Fibroblast of peridontal ligament (primary cell): ENCODE measurements around the gene SLC35F5.
"Not testable (repeated sequence)": the region's sequence is repeated elsewhere in the genome, so short reads cannot be mapped to it uniquely, and the experiment has no call there.

ENCODE experiments used
- DNase-seq: peaks from one replicate; pipeline ENCODE4 v3.0.0-alpha.2; 2010; ENCODE audit errors: extremely low read depth

The SLC35F5 gene, protein sequence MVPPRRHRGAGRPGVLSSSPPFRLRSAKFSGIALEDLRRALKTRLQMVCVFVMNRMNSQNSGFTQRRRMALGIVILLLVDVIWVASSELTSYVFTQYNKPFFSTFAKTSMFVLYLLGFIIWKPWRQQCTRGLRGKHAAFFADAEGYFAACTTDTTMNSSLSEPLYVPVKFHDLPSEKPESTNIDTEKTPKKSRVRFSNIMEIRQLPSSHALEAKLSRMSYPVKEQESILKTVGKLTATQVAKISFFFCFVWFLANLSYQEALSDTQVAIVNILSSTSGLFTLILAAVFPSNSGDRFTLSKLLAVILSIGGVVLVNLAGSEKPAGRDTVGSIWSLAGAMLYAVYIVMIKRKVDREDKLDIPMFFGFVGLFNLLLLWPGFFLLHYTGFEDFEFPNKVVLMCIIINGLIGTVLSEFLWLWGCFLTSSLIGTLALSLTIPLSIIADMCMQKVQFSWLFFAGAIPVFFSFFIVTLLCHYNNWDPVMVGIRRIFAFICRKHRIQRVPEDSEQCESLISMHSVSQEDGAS

GRCh38 chr2:113756355-113757137 lies at the start of gene SLC35F5:
Gene SLC35F5, minus strand, starts transcription at chr2:113756642. Its CDS starts 233 bp downstream, at chr2:113756409.
- DNase-seq: peak; percentile 83

- DNase-seq: peak; percentile 70
Observed at GRCh38 chr2:113799375-113799774, 42.9 kb upstream of the SLC35F5 start.

DNA sequence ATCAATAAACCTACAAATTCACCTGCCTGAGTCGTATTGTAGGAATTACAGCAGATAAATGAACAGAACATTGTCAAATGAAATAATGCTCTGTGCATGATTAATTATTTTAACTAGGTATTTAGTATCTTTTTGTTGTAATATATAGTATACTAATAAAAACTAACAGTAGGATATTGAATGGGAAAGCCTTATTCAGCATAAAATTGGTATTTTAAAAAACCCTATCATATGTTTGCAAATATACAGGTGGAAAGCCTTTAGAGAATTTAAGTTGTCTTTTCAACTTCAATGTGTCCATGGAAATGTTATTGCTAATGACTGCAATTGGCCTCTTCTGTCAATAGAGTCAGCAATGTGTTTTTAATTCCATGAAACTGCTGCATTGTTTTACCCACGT lies 40.8 kb upstream of the SLC35F5 start:
- DNase-seq: no peak

- DNase-seq: no peak
Observed at GRCh38 chr2:113796592-113797175, 40.2 kb upstream of the SLC35F5 start.

DNA sequence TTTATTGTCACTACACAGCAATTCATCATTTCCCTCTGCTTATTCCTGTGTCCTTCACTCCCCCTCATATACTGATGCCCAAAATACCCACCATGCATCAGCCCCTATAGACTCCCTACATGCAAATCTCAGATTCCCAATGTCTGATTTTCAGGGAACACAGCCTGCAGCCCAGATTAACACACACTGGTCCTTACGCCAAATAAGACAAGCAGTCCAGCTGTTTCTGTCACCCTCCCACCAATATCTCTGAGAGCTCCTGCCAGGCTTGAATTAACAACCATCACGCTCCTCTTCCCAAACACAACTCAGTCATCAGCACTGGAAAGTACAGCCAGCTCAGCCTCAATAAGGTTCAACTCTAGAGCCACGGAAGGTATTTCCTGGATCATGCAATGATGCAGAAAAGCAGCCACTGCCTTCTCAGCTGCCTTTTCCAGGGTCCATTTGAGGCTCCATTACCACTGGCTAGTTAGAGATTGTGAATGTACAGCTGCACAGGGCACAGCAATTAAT lies 39.0 kb upstream of the SLC35F5 start:
- no peak for DNase-seq

- peak; percentile 69 for DNase-seq
Observed at GRCh38 chr2:113791697-113792590, 35.5 kb upstream of the SLC35F5 start.

GRCh38 chr2:113784823-113785744 lies 28.6 kb upstream of the SLC35F5 start:
- DNase-seq: peak; percentile 80

GRCh38 chr2:113780472-113780871 lies 24.0 kb upstream of the SLC35F5 start:
- DNase-seq: no peak

DNA sequence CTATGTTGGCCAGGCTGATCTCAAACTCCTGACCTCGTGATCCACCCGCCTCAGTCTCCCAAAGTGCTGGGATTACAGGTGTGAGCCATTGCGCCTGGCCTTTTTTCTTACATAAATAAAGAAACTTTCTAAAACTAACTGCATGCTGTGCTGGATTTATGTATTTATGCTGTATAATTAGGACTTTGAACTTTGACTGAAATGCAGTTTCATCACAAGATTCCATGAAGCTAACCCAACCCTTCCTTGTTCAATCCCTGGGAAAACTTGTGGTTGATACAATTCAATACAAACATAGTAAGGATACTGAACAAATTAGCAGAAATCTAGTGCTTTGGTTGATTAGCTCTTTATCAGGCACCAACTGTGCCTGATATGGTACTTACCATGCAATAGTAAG lies 20.9 kb upstream of the SLC35F5 start:
- peak; percentile 54 for DNase-seq

- peak; percentile 70 for DNase-seq
Observed at GRCh38 chr2:113776949-113777348, 20.5 kb upstream of the SLC35F5 start.

GRCh38 chr2:113774616-113775015 lies 18.2 kb upstream of the SLC35F5 start:
- DNase-seq: not testable (repeated sequence)

DNA sequence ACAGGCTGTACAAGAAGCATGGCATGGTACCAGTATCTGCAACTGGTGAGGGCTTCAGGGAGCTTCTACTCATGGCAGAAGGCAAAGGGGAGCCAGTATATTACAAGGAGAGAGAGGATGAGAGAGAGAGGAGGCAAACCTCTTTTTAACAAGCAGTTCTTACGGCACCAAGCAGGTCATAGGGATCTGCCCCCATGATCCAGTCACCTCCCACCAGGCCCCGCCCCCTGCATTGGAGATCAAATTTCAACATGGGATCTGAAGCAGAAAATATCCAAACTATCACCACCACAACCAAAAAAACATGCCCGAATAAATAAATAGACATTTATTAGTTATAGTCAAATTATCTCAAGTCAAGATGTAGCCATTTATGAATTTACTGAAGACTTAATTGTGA lies 14.5 kb upstream of the SLC35F5 start:
- no peak for DNase-seq

DNA sequence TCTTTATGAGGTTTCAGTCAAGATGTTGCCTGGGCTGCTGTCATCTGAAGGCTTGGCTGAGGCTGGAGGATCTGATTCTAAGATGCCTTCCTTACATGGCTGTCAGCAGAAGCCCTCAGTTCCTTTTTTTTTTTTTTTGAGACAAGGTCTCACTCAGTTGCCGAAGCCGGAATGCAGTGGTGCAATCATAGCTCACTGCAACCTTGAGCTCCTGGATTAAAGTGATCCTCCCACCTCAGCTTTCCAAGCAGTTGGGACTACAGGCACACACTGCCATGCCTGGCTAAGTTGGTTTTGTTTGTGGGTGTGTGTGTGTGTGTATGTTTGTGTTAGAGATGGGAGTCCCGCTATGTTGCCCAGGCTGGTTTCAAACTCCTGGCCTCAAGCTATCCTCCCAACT lies 13.1 kb upstream of the SLC35F5 start:
- DNase-seq: no peak

DNA sequence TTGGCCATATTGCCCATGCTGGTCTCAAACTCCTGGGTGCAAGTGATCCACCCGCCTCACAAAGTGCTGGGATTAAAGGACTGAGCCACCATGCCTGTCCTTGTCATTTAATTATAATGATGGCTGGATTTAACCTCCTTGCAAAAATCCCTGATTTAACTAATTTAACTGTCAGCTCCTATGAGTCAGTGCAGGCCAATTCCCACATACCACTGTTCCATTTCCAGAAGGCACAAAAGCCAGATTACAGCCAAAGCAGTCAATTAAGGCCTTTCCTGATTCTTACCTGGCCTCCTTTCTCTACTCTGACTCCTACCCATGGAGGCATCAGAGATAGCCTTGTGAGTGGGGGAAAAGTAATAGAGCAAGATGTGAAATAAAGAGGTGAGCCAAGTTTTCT lies 12.3 kb upstream of the SLC35F5 start:
- peak; percentile 27 for DNase-seq

- DNase-seq: no peak
Observed at GRCh38 chr2:113767811-113768460, 11.5 kb upstream of the SLC35F5 start.

DNA sequence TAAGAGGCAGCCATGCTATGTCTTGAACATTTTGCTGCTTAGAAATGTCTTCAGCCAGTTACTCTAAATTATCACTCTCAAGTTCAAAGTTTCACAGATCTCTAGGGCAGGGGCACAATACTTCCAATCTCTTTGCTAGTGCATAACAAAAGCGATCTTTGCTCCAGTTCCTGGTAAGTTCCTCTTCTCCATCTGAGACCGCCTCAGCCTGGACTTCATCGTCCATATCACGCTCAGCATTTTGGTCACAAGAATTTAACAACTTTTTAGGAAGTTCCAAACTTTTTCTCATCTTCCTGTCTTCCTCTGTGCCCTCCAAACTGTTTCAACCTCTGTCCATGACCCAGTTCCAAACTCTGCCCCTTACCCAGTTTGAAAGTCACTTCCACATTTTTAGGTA lies 8.8 kb upstream of the SLC35F5 start:
- no peak for DNase-seq

- DNase-seq: peak; percentile 93
Observed at GRCh38 chr2:113762377-113763118, 6.1 kb upstream of the SLC35F5 start.

DNA sequence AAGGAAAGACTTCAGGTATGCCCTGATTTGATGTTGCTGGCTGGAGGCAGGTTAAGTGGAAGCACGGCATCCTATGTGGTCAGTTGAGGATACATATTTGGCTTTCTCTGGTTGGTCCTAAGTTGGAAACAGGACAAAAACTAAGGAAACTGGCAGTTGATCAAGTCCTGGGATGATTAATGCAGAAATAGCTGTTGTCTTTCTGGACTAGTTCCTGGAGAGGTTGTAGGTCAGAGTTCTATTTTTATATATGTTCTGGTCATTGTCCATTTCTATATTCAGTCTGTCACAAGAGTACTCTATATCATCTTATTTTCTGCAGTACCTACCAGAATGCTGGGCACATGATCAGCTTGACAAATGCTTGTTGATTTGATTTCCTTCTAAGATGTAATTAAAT lies 4.0 kb upstream of the SLC35F5 start:
- DNase-seq: peak; percentile 88
